Left ventricle myocardium inferior (tissue), 1 donor: ENCODE measurements around the gene ADPRH. TPM values are rescaled to one million over a fixed set of nuclear protein-coding genes. Genes with fewer than 3 reads are reported as not detected.
"Not testable (repeated sequence)": the region's sequence is repeated elsewhere in the genome, so short reads cannot be mapped to it uniquely, and the experiment has no call there.

Experiments used
- DNase-seq: peaks from one replicate; pipeline ENCODE4 v3.0.0-alpha.2; 2020
- H3K27ac ChIP-seq: fragments of 200-600 bp; replicated peaks from 2 replicates; pipeline ENCODE4 v1.8.0; 2021
- H3K27me3 ChIP-seq: fragments of 200-600 bp; 2 replicates; pipeline ENCODE4 v1.8.0; 2021; ENCODE audit warnings: low read depth
- H3K36me3 ChIP-seq: fragments of 200-600 bp; 2 replicates; pipeline ENCODE4 v1.8.0; 2021
- H3K4me1 ChIP-seq: fragments of 200-600 bp; 2 replicates; pipeline ENCODE4 v1.8.0; 2021
- H3K4me3 ChIP-seq: fragments of 200-600 bp; 2 replicates; pipeline ENCODE4 v1.8.0; 2021; ENCODE audit warnings: mild to moderate bottlenecking, moderate library complexity
- H3K9me3 ChIP-seq: fragments of 200-600 bp; replicated peaks from 2 replicates; pipeline ENCODE4 v1.8.0; 2021
- intact Hi-C: fragments of 100-400 bp; cut with micrococcal nuclease; formaldehyde crosslinking; loops from one replicate; pipeline ENCODE4 v1.11.0; 2022
- total RNA-seq: library from RNA; stranded (reverse); fragmentation: NEBNext Ultra II Directional; extraction: Animal tissue kit (Norgen Biotek cat#: 25700); gene quantifications from one replicate; pipeline ENCODE4 v1.2.1, GENCODE V29; 2021
- TF ChIP-seq, protein P1 (sequence below): fragments of 200-600 bp; IDR thresholded peaks from 2 replicates; pipeline ENCODE4 v1.8.0; 2021; ENCODE audit warnings: antibody characterized with exemption, mild to moderate bottlenecking, borderline replicate concordance
- donor health status: DM: no; HTN: yes; CAD: no; lungs with severe emphysema.

ADPRH gene
- total RNA-seq, 1 donor from 2014 or later, result 9.8 TPM

DNA sequence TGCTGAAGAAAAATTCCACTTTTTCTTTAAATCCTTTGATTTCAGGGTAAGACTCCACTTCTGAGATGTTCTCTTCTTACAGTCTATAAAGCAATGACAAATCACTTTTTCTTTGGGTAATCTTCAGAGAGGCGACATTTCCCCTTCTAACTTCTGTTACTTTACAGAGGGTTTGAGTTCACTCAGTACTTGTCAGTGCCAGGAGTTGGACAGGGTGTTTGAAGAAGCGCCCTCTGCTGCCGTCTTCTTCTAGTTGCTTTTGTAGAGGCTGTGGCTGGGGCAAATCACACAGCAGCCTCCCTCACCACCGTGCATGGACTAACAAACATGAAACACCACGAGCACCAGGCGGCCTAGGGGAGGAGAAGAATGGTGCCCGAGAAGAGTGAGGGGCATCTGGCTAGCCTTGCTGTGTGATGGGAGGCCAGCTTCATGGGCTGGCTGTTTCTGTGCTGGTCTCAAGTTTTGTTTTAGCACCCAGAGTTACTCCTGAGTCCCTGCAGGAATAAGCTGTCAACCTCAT lies 19.8 kb upstream of the ADPRH start, which contains the start of gene CD80:
Gene CD80, minus strand, starts transcription at position 174 of the 523 bp plus-strand sequence. CDS start 1,886 bp downstream, outside the sequence.
- peak; percentile 43 for DNase-seq
- H3K27me3 ChIP-seq, result no peaks in the 10 kb centered on the region
- no peak within 1 kb of the TSS for H3K4me3 ChIP-seq
- H3K36me3 ChIP-seq, result no peaks in the 10 kb centered on the region
- H3K27ac ChIP-seq, result no peak within 1 kb of the TSS
- H3K4me1 ChIP-seq, result peaks cover 6% of the 10 kb centered on the region
- intact Hi-C loops, result no loop called here
- TF ChIP-seq, protein P1, sequence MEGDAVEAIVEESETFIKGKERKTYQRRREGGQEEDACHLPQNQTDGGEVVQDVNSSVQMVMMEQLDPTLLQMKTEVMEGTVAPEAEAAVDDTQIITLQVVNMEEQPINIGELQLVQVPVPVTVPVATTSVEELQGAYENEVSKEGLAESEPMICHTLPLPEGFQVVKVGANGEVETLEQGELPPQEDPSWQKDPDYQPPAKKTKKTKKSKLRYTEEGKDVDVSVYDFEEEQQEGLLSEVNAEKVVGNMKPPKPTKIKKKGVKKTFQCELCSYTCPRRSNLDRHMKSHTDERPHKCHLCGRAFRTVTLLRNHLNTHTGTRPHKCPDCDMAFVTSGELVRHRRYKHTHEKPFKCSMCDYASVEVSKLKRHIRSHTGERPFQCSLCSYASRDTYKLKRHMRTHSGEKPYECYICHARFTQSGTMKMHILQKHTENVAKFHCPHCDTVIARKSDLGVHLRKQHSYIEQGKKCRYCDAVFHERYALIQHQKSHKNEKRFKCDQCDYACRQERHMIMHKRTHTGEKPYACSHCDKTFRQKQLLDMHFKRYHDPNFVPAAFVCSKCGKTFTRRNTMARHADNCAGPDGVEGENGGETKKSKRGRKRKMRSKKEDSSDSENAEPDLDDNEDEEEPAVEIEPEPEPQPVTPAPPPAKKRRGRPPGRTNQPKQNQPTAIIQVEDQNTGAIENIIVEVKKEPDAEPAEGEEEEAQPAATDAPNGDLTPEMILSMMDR, result peak; percentile 43
- H3K9me3 ChIP-seq, result peaks cover 10% of the 10 kb centered on the region

DNA sequence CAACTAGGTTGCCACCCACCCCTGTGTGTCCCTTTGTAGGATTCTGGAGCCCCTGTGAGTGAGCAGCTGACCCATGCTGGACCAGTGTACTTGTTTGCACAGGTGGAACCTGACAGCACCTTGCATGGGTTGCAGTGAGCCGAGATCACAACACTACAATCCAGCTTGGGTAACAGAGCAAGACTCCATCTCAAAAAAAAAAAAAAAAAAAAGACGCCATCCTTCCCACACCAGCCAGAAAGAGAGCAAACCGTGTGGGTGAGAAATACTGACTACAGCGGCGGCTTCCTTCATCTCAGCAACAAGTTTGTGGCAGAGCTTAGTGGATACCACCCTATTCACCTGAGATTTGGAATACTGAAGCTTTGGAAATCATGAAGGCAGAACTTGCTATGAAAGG lies 19.1 kb upstream of the ADPRH start:
- no peaks in the 10 kb centered on the region for H3K27me3 ChIP-seq
- TF ChIP-seq, protein P1, result no peak
- intact Hi-C loops, result no loop called here

DNA sequence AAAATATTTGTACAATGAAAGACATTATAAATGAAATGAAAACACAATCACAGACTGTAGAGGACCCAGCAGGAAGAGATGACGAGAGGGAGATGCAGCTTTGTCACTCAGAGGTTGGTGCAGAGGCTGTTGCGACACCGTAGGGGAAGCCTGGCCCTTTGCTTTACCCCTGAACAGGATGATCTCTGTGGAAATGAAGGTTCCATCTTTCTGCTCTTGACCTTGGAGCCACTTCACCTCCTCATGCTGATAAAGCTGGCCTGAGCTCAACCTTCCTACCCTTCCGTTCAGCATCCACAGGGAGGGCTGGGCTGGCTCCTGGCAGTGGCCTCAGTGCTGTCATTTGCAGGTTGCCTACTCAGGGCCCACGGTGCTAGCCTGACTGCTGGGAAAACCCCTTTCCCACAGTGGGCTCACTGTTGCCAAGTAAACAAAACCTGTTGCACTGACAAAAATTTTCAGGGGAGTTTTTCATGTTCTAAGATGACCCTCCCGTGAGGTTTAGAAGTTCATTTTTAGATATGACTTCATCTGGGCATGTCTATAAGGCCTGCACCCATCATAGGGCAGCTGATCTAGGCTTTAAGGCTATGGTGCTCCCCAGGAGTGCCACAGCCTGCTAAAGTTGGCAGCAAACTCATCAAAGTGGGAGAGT lies 16.9 kb upstream of the ADPRH start:
- no peak overlapping the region for H3K4me3 ChIP-seq
- no peaks in the 10 kb centered on the region for H3K36me3 ChIP-seq
- H3K9me3 ChIP-seq, result peaks cover 10% of the 10 kb centered on the region
- no peaks in the 10 kb centered on the region for H3K27me3 ChIP-seq
- TF ChIP-seq, protein P1, result no peak
- H3K27ac ChIP-seq, result no peak overlapping the region
- no peak for DNase-seq
- intact Hi-C loops, result no loop called here
- peaks cover 6% of the 10 kb centered on the region for H3K4me1 ChIP-seq

More for the DNA sequence above, 19.1 kb upstream of the ADPRH start:
- Histone ChIP-seq H3K4me1 (peaks cover 6% of the 10 kb centered on the region), H3K27ac (no peak overlapping the region), H3K36me3 (no peaks in the 10 kb centered on the region), H3K4me3 (no peak overlapping the region), H3K9me3 (peaks cover 10% of the 10 kb centered on the region)
- no peak for DNase-seq

DNA sequence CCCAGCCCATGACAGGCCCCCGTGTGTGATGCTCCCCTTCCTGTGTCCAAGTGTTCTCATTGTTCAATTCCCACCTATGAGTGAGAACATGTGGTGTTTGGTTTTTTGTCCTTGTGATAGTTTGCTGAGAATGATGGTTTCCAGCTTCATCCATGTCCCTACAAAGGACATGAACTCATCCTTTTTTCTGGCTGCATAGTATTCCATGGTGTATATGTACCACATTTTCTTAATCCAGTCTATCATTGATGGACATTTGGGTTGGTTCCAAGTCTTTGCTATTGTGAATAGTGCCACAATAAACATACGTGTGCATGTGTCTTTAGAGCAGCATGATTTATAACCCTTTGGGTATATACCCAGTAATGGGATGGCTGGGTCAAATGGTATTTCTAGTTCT lies 16.0 kb upstream of the ADPRH start:
- intact Hi-C loops, H3K36me3 ChIP-seq, H3K27ac ChIP-seq, H3K27me3 ChIP-seq, H3K4me1 ChIP-seq, DNase-seq, H3K4me3 ChIP-seq: not testable (repeated sequence)
- H3K9me3 ChIP-seq, result peaks cover 10% of the 10 kb centered on the region

DNA sequence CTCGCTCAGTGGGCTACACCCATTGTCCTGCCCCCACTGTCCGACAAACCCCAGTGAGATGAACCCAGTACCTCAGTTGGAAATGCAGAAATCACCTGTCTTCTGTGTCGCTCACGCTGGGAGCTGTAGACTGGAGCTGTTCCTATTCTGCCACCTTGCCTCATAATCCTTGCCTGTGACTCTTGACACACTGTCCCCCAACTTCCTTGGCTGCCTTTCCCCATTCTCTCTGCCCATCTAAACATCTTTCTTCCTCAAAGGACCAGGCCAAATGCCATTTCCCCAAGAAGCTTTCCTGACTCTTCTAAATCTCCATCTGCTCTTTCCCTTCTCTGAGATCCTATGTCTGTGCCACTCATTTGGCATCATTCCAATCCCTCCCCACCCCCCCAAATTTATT lies 10.1 kb upstream of the ADPRH start:
- Histone ChIP-seq H3K4me3 (no peak overlapping the region), H3K36me3 (no peaks in the 10 kb centered on the region), H3K27me3 (no peaks in the 10 kb centered on the region), H3K9me3 (peaks cover 4% of the 10 kb centered on the region), H3K4me1 (peaks cover 18% of the 10 kb centered on the region), H3K27ac (no peak overlapping the region)
- intact Hi-C loops, result no loop called here
- TF ChIP-seq, protein P1, result no peak
- DNase-seq, result no peak

DNA sequence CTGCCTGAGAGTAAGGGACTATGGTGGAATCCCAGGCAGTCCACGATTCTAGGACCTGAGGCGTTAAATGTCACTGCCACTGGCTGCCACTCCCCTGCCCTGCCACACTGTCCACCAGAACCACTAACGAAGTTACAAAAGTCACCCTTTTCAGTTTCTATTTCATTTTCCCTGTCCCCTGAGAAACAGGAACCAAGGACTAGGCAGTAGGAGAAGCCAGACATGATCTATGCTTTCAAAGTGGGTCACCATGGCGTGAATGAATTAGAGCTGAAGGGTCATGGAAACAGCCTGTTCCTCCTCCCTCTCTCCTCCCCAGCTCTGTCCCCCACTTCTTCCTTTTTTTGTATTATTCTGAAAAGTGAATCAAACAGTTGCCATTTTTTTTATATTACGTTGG lies 9.1 kb upstream of the ADPRH start:
- H3K27ac ChIP-seq, result peak overlapping the region; percentile 75
- intact Hi-C loops, result no loop called here
- H3K4me3 ChIP-seq, result no peak overlapping the region
- no peaks in the 10 kb centered on the region for H3K36me3 ChIP-seq
- H3K9me3 ChIP-seq, result no peaks in the 10 kb centered on the region
- H3K27me3 ChIP-seq, result no peaks in the 10 kb centered on the region
- no peak for DNase-seq
- H3K4me1 ChIP-seq, result peaks cover 18% of the 10 kb centered on the region
- TF ChIP-seq, protein P1, result no peak
